ENCODE results near the gene GNAL.

DNA sequence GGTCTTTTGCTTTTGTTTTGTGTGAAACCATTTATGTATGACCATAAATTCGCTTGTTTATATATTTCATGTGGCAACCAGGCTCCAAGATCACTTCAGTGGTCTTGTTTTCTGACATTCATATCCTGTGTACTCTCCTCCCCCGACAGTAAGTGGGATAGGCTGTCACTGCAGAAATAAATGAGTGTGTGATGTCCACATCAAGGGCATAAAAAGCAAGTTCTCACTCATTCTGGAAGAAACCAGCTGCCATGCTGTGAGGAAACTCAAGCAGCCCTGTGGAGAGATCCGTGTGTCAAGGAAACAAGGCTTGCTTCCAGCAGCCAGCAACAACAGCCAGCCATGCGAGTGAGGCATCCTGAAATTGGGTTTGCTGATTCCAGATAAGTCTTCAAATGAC, 39.2 kb upstream of the GNAL start:
- TF ChIP-seq, protein P1, sequence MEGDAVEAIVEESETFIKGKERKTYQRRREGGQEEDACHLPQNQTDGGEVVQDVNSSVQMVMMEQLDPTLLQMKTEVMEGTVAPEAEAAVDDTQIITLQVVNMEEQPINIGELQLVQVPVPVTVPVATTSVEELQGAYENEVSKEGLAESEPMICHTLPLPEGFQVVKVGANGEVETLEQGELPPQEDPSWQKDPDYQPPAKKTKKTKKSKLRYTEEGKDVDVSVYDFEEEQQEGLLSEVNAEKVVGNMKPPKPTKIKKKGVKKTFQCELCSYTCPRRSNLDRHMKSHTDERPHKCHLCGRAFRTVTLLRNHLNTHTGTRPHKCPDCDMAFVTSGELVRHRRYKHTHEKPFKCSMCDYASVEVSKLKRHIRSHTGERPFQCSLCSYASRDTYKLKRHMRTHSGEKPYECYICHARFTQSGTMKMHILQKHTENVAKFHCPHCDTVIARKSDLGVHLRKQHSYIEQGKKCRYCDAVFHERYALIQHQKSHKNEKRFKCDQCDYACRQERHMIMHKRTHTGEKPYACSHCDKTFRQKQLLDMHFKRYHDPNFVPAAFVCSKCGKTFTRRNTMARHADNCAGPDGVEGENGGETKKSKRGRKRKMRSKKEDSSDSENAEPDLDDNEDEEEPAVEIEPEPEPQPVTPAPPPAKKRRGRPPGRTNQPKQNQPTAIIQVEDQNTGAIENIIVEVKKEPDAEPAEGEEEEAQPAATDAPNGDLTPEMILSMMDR (IDR thresholded peaks at IDR 0.05 in 4 of 5, conservative IDR thresholded peaks at IDR 0.05 in 1 of 5): no peak
- TF ChIP-seq POLR2A (IDR thresholded peaks at IDR 0.05): no peak
